GM19025 (cell line): ENCODE data around the gene LSM8.
A peak's percentile ranks its signal among the peaks of the same experiment; 100 is the strongest.
"Not testable (repeated sequence)": the region's sequence is repeated elsewhere in the genome, so short reads cannot be mapped to it uniquely, and the experiment has no call there.

ENCODE experiments used
- ATAC-seq: cut with Tn5 transposase; IDR thresholded peaks from one replicate; pipeline ENCODE4 v1.9.1; 2021; ENCODE audit warnings: mild to moderate bottlenecking, low read depth, moderate library complexity; ENCODE audit not compliant: unreplicated experiment

LSM8 gene

DNA sequence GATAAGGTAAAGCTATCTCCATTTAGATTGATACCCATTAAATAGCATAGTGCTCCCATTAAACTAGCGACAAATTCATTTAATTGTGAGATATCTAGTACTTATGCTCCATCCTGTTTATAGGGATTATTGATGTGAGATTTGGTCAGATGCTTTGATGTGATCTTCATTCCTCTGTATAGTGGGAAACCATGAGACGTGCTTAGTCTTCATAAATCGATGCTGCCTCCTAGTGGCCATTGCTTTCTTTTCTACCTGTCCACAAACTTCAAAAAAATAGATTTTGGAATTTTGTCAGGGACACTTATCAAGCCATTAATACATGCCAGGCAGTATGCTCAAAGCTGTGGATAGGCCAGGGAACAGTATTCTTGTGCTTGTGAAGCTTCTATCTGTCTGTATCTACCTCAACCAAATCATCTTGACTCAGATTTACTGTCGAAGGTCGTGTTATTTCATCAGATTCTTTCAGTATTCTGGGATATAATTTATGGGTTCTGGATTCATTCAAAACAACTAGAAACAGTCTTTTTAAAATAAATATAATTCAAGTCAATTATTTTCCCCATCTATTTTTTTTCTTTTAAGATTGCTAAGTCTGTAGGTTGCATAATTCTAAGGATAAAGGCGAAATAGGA lies 12.0 kb downstream of the LSM8 start:
- ATAC-seq: peak; percentile 73

DNA sequence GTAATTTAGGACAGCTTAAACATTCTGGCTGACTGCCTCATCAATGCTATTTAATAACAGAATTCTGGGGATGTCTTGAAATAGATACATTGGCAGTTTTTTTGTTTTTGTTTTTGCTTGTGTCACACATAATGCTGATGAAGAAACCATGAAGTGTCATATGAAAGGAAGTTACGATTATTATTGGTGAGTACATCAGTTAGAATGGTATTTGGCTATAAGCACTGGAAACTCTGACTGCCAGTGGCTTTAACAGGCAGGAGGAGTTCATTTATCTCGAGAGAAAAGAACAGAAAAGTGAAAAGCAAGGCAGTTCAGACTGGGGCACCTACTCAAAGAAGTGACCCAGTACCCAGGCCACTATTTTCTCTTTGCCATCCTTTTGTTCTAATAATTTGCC lies 18.1 kb downstream of the LSM8 start:
- ATAC-seq: no peak

DNA sequence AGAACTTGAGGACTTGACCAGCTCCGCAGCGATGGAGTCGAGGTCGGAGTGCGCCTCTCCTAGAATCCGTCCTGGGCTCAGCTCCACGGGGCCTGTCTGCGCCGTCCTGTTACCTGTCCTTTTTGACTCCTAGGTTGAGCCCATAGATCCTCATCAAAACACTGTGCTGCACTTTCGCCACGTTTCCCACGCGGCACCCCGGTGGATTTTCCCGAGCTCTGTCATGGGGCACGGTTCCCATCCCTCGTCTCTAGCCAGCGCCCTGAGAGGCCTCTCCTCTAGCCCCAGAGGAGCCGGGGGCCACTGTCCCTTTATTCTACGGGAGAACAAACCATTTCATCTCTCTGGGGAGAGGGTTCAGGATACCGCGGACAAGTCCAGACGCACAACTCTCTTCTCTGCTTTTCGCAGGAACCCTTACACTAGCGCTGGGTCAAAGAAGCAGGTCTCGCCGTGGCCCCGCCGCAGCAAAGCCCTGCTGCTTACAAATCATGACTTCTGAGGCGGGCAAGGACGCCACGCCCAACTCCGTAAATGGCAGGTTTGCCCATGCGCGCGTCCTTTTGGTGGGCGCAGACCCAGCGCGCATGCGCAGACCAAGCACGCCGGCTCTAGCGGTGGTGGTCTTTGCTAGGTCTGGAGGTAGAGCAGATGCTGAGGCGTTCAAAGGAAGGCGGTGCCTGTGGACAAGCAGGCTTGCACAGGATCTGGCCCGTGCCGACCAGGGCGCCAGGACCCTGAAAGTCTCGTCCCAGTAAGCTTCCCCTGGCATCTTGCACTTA lies 30.3 kb downstream of the LSM8 start:
- ATAC-seq: peak; percentile 92

DNA sequence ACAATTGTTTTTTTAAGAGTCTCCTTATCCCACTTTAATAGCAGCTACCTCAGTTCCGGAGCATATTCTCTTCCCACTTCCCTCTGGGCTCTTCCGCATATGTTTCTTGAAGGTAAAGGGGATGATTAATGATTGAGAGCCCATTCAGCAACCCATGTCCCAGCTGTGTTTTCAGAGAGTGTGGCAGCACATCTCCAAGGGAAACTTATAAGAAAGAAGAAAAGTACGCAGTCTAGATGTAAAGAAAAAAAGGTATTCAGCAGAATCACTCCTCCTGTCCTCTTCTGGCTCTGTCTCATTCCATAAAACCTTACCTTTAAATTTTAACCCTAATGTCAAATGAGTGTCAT lies 30.8 kb downstream of the LSM8 start:
- ATAC-seq: no peak

DNA sequence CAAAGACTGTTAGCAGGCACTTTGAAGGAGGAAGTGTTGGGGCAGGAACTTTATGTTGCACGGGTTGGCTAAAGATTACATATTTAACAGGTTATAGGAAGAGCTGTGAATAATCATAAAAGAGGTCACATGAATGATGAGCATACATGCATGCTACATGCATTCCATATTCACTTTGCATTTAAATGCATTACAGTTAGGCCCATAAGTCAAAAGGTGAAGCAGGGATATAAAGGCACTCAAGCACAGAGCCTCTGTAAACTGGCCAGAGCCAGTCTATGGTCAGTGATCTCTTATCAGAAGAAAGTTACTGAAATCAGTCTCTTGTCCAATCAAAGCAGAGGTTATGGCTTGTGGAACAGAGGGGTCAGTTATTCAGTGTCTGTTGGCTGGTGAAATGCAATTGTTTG lies 33.3 kb downstream of the LSM8 start:
- no peak for ATAC-seq

DNA sequence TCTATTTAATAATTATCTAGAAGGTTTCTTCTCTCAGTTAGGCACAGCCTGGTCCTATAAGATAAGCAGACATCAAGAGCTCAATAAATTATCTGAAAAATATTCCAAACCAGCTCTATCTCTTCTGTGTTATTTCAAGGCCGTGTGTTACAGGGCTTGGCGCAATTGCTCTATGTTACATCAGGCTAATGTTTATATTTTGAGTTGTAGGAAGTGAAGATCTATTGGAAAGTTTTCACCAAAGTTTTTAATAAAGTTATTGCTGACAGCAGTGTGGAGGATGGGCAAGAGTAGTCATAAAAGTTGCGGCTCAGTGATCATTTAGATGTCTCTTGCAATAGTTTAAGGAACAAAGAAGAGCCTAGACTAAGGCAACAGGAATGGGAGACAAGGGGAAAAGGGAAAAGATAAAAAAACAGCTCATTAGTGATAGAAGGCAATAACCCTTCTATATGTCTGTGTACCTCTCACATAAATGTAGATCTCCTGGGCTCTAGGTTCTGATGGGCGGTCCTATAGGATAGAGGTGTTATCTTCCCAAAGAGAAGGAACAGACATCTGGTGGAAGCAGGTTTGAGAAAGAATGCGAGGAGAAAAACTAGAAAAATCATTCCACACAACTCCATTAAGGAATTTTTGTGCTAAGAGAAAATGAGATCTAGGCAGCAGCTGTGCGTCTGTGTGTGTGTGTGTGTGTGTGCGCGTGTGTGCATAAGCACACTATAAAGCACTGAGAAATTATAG lies 34.6 kb downstream of the LSM8 start:
- ATAC-seq: no peak

DNA sequence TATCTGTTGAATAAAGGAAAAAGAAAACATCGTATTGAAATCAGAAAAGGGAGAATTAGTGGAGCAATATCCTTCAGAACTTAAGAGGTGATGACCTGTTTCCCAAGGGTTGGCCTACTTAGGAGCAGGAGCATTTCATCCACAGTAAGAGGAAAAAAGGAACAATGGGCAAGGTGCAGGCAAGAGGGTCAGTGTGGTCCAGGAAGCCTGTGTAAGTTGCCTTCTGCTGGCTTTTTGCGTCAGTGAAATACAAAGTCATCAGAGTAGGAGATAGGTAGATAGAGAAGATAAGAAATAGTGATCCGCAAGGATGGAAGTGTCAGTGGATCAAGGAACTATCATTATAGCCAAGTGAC lies 35.2 kb downstream of the LSM8 start:
- no peak for ATAC-seq

DNA sequence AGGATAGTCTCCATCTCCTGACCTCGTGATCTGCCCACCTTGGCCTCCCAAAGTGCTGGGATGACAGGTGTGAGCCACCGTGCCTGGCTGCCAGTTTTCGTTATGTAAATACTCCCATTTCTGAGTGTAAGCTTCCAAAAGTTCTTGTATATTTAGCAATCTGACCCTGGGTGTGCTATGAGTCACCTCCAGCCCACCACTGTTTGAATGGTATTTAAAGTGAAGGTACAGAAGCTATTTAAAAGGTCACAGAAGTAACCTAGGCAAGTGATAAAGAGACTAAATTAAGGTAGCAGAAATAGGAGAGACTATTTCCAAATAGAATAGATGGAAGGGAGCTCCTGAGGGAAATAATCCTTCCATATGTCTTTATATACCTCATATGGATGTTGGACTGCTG lies 36.6 kb downstream of the LSM8 start:
- no peak for ATAC-seq

DNA sequence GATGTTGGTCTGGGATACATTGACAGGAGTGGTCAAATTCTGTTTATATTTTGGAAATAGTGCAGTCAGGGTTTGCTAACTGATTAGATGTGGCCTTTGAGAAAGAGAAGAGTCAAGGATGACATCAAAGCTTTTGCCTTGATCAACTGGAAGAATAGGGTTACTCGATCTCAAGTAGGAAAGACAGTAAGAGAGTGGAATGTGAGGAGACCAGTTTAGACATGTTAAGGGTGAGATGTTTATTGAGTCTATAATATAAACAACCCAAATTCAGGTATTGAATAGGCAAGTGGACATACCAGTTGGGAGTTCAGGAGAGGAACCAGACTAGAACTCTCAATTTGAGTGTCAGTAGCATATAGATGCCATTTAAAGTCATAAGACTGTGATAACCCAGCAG lies 38.6 kb downstream of the LSM8 start:
- no peak for ATAC-seq

DNA sequence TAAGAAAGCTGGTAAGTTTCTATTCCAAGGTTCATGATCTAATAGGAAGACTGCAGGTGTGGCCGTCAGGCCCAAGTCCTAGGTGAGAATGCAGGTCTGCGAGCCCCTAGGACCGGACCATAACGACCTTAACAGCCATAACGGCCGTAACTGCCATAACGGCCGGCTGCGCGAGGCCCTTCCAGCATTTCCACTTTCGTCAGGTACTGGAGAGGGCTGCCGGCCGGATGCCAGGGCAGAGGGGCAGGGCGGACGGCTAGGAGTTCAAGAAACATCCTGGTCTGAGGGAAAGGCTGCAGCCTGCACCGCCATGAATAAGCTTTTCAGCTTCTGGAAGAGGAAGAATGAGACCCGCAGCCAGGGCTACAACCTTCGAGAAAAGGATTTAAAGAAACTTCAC lies 40.6 kb downstream of the LSM8 start, which contains the start of gene ANKRD7:
TSS of gene ANKRD7 (plus strand) at position 184 of the 400 bp plus-strand sequence. CDS start at position 311, 127 bp downstream.
- ATAC-seq: no peak

DNA sequence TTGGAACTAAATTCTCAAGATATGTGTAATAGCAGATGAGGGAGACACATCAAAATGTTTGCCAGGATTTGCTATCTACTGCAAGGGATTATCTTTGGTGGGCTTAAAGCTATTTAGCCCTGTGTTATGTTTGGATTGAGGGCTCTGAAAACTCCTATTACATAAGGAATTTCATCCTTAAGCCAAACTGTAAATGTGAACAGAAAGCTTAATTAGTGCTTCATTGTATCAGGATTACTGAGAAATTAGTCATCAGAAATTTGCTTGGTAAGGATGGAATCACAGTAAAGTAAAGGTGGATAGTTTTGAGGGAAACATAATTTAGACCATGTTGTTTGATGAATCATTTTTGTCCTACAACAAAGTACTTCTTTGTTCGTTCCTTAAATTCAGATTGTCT lies 48.9 kb downstream of the LSM8 start:
- no peak for ATAC-seq

DNA sequence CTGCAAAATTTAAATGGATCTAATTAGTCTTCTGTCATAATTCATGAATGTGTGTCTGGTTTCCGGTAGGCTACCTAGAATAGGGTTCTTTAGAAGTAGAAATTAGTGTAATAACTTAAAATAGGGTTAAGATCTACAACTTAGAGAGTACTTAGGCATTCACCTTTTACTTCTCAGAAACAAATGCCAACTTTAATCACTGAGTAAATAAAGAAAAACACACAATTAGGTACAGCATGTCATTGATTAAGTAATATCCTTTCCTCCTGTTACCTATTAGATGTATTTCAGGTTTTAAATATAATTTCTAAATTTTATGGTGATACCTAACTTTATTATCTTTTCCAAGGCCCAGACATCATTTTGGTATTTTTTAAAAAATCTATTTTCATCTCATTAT lies 49.8 kb downstream of the LSM8 start:
- ATAC-seq: no peak

DNA sequence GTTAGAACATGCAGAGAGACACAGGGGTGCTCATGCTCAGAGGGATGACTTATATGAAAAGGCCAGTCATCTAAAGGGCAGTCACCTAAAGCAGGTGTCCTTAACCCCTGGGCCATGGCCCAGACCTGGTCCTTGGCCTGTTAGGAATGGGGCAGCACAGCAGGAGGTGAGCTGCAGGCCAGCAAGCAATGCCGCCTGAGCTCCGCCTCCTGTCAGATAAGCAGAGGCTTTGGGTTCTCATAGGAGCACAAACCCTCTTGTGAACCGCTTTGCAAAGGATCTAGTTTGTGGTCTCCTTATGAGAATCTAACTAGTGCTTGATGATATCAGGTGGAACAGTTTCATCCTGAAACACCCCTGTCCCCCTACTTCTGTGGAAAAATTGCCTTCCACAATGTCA lies 55.0 kb downstream of the LSM8 start:
- no peak for ATAC-seq

DNA sequence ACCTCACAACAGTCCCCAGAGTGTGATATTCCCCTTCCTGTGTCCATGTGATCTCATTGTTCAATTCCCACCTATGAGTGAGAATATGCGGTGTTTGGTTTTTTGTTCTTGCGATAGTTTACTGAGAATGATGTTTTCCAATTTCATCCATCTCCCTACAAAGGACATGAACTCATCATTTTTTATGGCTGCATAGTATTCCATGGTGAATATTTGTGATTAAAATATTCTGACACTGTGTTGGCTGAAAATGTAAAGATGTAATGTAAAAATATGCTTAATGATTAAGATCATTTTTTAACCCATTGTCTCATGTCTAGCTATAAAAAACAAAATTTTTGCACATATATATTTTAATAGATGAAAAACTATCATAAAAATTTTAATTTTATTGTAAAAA lies 56.4 kb downstream of the LSM8 start:
- not testable (repeated sequence) for ATAC-seq
